Colonic mucosa (tissue), 4 donors: ENCODE data around the gene DOCK11. TPM values are rescaled to one million over a fixed set of nuclear protein-coding genes. Genes with fewer than 3 reads are reported as not detected.

Experiments used
- DNase-seq: peaks from one replicate; pipeline ENCODE4 v3.0.0-alpha.2; 2020
- H3K27ac ChIP-seq: fragments of 200-600 bp; one replicate; pipeline ENCODE4 v1.8.0; 2021
- H3K27me3 ChIP-seq: fragments of 200-600 bp; one replicate; pipeline ENCODE4 v1.8.0; 2021
- H3K36me3 ChIP-seq: fragments of 200-600 bp; one replicate; pipeline ENCODE4 v1.8.0; 2021
- H3K4me1 ChIP-seq: fragments of 200-600 bp; one replicate; pipeline ENCODE4 v1.8.0; 2021; ENCODE audit warnings: mild to moderate bottlenecking
- H3K4me3 ChIP-seq: fragments of 200-600 bp; one replicate; pipeline ENCODE4 v1.8.0; 2021
- H3K9ac ChIP-seq, 2 donors: one replicate each; pipeline ENCODE4 v1.7.0; 2013; ENCODE audit warnings: control low read depth in 2 of 2, low read depth in 2 of 2, low read length in 2 of 2
- H3K9me3 ChIP-seq: fragments of 200-600 bp; one replicate; pipeline ENCODE4 v1.8.0; 2021
- CTCF ChIP-seq: fragments of 200-600 bp; IDR thresholded peaks from one replicate; pipeline ENCODE4 v1.8.0; 2022; ENCODE audit warnings: antibody characterized with exemption, mild to moderate bottlenecking
- intact Hi-C: fragments of 100-400 bp; cut with DNase I; formaldehyde crosslinking; loops from one replicate; pipeline ENCODE4 v1.14.1; 2022
- total RNA-seq, 2 donors: library from RNA; stranded (reverse); fragmentation: NEBNext Ultra II Directional in 1 of 2; extraction: Animal tissue kit (Norgen Biotek cat#: 25700) in 1 of 2; gene quantifications; one replicate each; pipeline ENCODE4 v1.2.1, GENCODE V29; 2021
- donor health status: healthy.
- donor health status: DM: no; HTN: no; CAD: no.
- donor health status: DM: no; HTN: no; CAD: no.

DOCK11 gene
- total RNA-seq, 2 donors from 2014 or later, result 3.3 to 8.7 TPM

- Histone ChIP-seq H3K27me3 (no peaks in the 10 kb centered on the region), H3K4me1 (no peaks in the 10 kb centered on the region), H3K4me3 (no peak overlapping the region), H3K9me3 (no peaks in the 10 kb centered on the region), H3K27ac (no peak overlapping the region), H3K9ac (no peak overlapping the region), H3K36me3 (no peaks in the 10 kb centered on the region)
- TF ChIP-seq CTCF, result no peak
- intact Hi-C loops, result no loop called here
- no peak for DNase-seq
Observed at GRCh38 chrX:118688935-118689334, 193.3 kb downstream of the DOCK11 start.

DNA sequence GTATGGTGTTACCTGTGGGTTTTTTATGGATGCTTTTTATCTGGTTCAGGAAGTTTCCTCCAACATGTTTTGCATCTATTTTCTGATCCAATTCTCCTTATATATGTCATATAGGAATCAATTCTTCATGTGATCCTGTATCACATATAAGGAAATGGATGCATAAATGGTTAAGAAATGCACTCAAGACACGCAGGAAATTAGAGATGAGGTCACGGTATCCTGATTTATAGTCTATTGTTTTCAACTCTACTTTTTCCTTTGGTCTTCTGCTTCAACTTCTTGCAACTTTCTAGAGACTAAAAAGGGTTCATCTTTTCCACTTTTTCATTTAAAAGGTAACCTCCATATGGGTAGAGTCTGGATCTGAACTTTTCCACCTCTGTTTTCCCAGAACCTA, 198.2 kb downstream of the DOCK11 start:
- H3K27ac ChIP-seq, result no peak overlapping the region
- no peaks in the 10 kb centered on the region for H3K27me3 ChIP-seq
- H3K4me3 ChIP-seq, result no peak overlapping the region
- H3K9ac ChIP-seq, result no peak overlapping the region
- DNase-seq, result no peak
- H3K36me3 ChIP-seq, result no peaks in the 10 kb centered on the region
- intact Hi-C loops, result no loop called here
- H3K4me1 ChIP-seq, result no peaks in the 10 kb centered on the region
- TF ChIP-seq CTCF, result no peak
- H3K9me3 ChIP-seq, result no peaks in the 10 kb centered on the region

- no peak overlapping the region for H3K27ac ChIP-seq
- DNase-seq, result no peak
- H3K4me3 ChIP-seq, result no peak overlapping the region
- no peaks in the 10 kb centered on the region for H3K36me3 ChIP-seq
- no peak overlapping the region for H3K9ac ChIP-seq
- TF ChIP-seq CTCF, result no peak
- H3K27me3 ChIP-seq, result no peaks in the 10 kb centered on the region
- H3K9me3 ChIP-seq, result no peaks in the 10 kb centered on the region
- no peaks in the 10 kb centered on the region for H3K4me1 ChIP-seq
- intact Hi-C loops, result no loop called here
Observed at GRCh38 chrX:118694638-118695037, 199.0 kb downstream of the DOCK11 start.

GRCh38 chrX:118698516-118699170, 203.0 kb downstream of the DOCK11 start:
- Histone ChIP-seq H3K9me3 (no peaks in the 10 kb centered on the region), H3K9ac (no peak overlapping the region), H3K4me1 (no peaks in the 10 kb centered on the region), H3K4me3 (no peak overlapping the region), H3K27me3 (no peaks in the 10 kb centered on the region), H3K36me3 (no peaks in the 10 kb centered on the region), H3K27ac (no peak overlapping the region)
- DNase-seq, result no peak
- no peak for TF ChIP-seq CTCF
- intact Hi-C loops, result no loop called here

DNA sequence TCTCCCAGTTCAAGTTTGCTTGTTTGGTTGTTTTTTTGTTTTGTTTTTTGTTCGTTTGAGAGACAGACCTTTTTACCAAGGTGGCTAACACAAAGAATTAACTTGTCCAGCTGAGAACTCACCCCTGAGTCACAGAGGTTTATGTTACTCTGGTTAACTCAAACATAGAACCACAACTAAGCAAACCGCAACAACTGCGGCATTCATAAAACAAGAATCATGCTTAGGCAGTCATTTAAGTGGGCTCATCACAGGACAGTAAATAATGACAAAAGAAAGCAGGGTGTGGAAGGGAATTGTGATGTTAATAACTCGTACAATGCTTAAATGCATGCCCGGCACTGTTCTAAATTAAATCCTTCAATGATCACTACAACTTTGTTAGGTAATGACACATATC, 207.1 kb downstream of the DOCK11 start:
- TF ChIP-seq CTCF, result no peak
- intact Hi-C loops, result no loop called here

More for the DNA sequence above, 207.1 kb downstream of the DOCK11 start:
- Histone ChIP-seq H3K9me3 (no peaks in the 10 kb centered on the region), H3K4me3 (no peak overlapping the region), H3K36me3 (no peaks in the 10 kb centered on the region), H3K4me1 (no peaks in the 10 kb centered on the region), H3K27ac (no peak overlapping the region), H3K27me3 (no peaks in the 10 kb centered on the region), H3K9ac (no peak overlapping the region)
- no peak for DNase-seq
